GM12892 (cell line): ENCODE data around the gene URB1.

ENCODE experiments used
- POLR2A ChIP-seq: IDR thresholded peaks from 2 replicates; pipeline ENCODE4 v1.6.1; 2011; ENCODE audit warnings: low read depth, low read length, control low read depth
- TAF1 ChIP-seq: IDR thresholded peaks from 2 replicates; pipeline ENCODE4 v1.6.1; 2011; ENCODE audit warnings: low read depth, mild to moderate bottlenecking, control low read depth, low read length, borderline replicate concordance

DNA sequence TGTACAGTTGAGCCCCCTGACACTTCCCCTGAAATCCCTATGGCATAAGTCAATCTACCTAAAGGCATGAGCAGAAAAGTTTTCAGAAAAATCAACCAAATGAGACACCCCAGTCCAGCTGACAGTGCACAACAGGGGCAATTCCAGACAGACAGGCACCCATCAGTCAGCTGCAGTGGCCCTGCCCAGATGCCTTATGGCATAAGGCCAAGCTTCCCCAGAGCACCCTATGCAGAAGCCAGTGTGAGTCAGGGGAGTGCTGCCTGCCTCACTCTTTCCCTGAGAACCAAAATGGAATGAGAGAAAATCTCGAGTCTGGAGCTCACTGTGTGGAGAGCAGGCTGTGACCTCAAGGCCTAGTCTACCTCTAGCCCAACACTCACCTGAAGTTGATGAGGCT lies 56.1 kb downstream of the URB1 start:
- no peak for TF ChIP-seq TAF1
- no peak for TF ChIP-seq POLR2A
